ENCODE data around the gene NFYC. TPM values are rescaled to one million over a fixed set of nuclear protein-coding genes. Genes with fewer than 3 reads are reported as not detected.
A peak's percentile ranks its signal among the peaks of the same experiment; 100 is the strongest.

Gene NFYC
- total RNA-seq, 1 donor from 2014 or later, result 49.7 TPM

DNA sequence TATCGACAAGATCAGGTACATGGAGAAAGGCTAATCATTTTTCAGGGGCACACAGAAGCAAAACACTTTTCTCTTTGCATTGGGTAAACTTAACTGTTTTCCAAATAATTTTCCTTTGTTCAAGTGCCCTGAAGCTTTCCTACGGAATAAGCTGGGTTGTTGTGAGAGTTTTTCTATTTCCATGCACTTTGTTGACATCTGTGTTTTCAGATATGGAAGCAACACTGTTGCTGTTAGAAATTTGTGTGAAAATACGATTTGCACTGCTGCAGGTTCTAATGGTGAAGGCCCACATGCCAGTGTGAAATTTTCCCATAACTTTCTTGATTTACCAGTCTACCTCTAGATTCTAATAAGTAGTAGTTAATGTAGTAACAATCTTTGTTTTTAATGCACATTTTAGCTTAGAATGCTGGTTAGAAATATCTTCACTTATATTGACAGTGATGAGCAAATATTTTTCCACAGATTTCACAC is 18.3 kb downstream of the NFYC start:
- Mint-ChIP-seq H3K4me3 (ENCODE audit: unreplicated experiment) (peak overlapping the region; percentile 99), H3K4me1 (ENCODE audit: unreplicated experiment) (peaks cover 36% of the 10 kb centered on the region), H3K27ac (ENCODE audit: unreplicated experiment) (peak overlapping the region; percentile 100), H3K9me3 (ENCODE audit: unreplicated experiment) (no peaks in the 10 kb centered on the region), H3K36me3 (ENCODE audit: low read depth, unreplicated experiment) (no peaks in the 10 kb centered on the region), H3K27me3 (ENCODE audit: unreplicated experiment) (peaks cover 3% of the 10 kb centered on the region)
- TF ChIP-seq, protein P1, sequence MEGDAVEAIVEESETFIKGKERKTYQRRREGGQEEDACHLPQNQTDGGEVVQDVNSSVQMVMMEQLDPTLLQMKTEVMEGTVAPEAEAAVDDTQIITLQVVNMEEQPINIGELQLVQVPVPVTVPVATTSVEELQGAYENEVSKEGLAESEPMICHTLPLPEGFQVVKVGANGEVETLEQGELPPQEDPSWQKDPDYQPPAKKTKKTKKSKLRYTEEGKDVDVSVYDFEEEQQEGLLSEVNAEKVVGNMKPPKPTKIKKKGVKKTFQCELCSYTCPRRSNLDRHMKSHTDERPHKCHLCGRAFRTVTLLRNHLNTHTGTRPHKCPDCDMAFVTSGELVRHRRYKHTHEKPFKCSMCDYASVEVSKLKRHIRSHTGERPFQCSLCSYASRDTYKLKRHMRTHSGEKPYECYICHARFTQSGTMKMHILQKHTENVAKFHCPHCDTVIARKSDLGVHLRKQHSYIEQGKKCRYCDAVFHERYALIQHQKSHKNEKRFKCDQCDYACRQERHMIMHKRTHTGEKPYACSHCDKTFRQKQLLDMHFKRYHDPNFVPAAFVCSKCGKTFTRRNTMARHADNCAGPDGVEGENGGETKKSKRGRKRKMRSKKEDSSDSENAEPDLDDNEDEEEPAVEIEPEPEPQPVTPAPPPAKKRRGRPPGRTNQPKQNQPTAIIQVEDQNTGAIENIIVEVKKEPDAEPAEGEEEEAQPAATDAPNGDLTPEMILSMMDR (IDR thresholded peaks at IDR 0.05; ENCODE audit: unreplicated experiment), result no peak
- DNase-seq (ENCODE audit: low spot score), result no peak

DNA sequence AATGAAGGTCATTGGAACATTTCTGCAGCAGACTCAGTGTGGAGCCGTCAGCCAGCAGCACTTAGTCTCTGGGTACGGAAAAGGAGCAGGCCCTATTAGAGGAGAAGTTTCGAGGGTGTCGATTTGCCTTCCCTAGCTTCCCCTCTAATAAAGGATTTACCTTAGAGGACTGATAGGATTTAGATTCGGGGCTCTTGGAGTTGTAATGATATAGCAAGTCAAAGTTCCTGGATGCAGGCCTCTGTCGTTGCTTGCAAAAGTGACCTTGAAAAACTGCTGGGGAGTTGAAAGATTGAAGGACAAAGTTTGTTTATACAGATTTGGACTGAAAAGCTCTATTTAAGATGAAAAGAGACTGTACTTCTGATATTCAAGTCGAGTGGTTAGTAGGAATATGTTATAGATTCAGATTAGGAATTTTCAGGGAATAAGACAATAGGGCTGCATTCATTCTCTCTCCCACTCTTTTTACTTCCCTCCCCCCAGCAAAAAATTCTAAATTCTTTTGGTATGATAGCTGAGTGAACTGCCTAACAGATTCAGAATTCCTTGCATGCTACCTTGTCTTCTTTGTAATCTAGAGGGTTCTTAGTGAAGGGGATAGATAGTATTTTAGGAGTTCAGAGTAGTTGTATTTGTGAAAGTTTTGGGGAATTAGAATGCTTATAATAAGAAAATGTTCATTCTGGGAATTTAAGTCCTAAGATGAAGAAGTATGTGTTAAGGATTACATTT is 19.2 kb downstream of the NFYC start:
- H3K4me1 Mint-ChIP-seq (ENCODE audit: unreplicated experiment), result peaks cover 36% of the 10 kb centered on the region
- H3K36me3 Mint-ChIP-seq (ENCODE audit: low read depth, unreplicated experiment), result no peaks in the 10 kb centered on the region
- no peaks in the 10 kb centered on the region for H3K9me3 Mint-ChIP-seq (ENCODE audit: unreplicated experiment)
- H3K27ac Mint-ChIP-seq (ENCODE audit: unreplicated experiment), result peak overlapping the region; percentile 100
- TF ChIP-seq, protein P1 (IDR thresholded peaks at IDR 0.05; ENCODE audit: unreplicated experiment), result no peak
- peaks cover 3% of the 10 kb centered on the region for H3K27me3 Mint-ChIP-seq (ENCODE audit: unreplicated experiment)
- DNase-seq (ENCODE audit: low spot score), result no peak
- peak overlapping the region; percentile 99 for H3K4me3 Mint-ChIP-seq (ENCODE audit: unreplicated experiment)

DNA sequence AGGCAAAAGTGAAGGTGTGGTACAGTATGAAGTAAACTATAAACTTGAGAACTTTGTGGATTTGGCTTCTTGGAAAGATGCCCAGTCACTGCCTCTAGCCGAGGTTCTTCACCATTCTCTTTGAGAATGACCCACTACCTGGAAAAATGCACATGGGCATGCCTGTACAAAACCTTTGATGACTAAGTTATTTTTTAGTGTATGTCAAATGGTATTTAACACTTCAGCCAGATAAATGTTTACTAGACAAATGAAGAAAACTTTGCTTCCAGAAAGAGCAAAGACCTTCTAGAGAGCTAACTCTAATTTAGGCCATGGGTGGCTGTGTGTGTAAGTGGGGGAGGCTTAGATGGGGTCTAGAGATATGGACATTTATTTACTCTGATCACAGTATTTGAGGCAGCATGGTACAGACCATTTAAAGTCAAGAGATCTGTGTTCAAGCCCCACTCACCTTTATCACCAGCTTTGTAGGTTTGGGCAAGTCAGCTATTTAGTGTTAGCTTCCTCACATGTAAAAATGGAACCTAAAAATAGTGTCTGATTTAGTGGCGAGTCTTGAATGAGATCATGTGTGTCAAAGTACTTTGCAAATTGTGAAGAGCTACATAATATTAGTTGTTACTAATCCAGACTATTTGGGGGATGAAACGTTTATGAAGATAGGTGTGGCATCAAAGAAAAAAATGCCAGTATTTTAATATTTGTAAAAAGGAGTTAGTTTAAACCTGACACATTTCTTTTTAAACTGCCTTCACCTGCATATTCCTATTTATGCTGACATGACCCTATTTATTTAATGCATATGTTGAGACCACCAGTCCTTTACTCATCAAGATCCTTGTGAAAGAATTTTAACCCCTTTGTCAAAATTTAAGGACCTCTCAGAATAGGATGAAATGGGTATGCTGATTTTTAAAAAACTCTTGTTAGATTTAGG is 20.2 kb downstream of the NFYC start:
- Mint-ChIP-seq H3K4me1 (ENCODE audit: unreplicated experiment) (peaks cover 36% of the 10 kb centered on the region), H3K27ac (ENCODE audit: unreplicated experiment) (peak overlapping the region; percentile 36)
- DNase-seq (ENCODE audit: low spot score), result no peak

DNA sequence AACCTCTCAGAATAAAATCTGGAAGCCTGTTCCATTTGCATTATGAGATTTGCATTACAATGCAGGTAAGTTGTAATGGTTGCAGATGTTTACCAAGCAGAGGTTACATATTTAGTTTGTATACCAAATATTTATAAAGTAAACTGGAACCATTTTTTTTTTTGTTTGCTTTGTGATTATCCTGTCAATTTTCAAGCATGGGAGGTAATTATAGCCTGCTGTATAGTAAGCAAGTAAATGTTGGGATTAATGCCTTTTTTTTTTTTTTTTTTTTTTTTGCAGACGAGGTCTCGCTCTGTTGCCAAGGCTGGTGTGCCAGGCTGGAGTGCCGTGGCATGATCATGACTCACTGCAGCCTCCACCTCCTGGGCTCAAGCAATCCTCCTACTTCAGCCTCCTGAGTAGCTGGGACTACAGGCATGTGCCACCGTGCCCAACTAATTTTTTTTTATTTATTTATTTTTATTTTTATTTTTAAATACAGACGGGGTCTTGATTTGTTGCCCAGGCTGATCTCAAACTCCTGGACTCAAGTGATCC is 21.0 kb downstream of the NFYC start:
- no peak for DNase-seq (ENCODE audit: low spot score)

More for the DNA sequence above, 20.2 kb downstream of the NFYC start:
- Mint-ChIP-seq H3K36me3 (ENCODE audit: low read depth, unreplicated experiment) (no peaks in the 10 kb centered on the region), H3K27me3 (ENCODE audit: unreplicated experiment) (peaks cover 3% of the 10 kb centered on the region), H3K4me3 (ENCODE audit: unreplicated experiment) (peak overlapping the region; percentile 21), H3K9me3 (ENCODE audit: unreplicated experiment) (no peaks in the 10 kb centered on the region)
- TF ChIP-seq, protein P1 (IDR thresholded peaks at IDR 0.05; ENCODE audit: unreplicated experiment), result no peak

More for the DNA sequence above, 21.0 kb downstream of the NFYC start:
- H3K4me1 Mint-ChIP-seq (ENCODE audit: unreplicated experiment), result peaks cover 36% of the 10 kb centered on the region
- peaks cover 3% of the 10 kb centered on the region for H3K27me3 Mint-ChIP-seq (ENCODE audit: unreplicated experiment)
- H3K36me3 Mint-ChIP-seq (ENCODE audit: low read depth, unreplicated experiment), result no peaks in the 10 kb centered on the region
- no peak overlapping the region for H3K27ac Mint-ChIP-seq (ENCODE audit: unreplicated experiment)
- TF ChIP-seq, protein P1 (IDR thresholded peaks at IDR 0.05; ENCODE audit: unreplicated experiment), result no peak
- H3K9me3 Mint-ChIP-seq (ENCODE audit: unreplicated experiment), result no peaks in the 10 kb centered on the region
- H3K4me3 Mint-ChIP-seq (ENCODE audit: unreplicated experiment), result no peak overlapping the region

Data from endothelial cell (in vitro differentiated cells).